NT2/D1 (cell line): ENCODE measurements around the gene RABEP2.
A peak's percentile ranks its signal among the peaks of the same experiment; 100 is the strongest.

Source experiments
- DNase-seq: peaks from one replicate; pipeline ENCODE4 v3.0.0-alpha.2; 2011; ENCODE audit warnings: low read depth, low spot score
- H3K27me3 ChIP-seq: 2 replicates; pipeline ENCODE4 v1.6.0; 2011; ENCODE audit warnings: mild to moderate bottlenecking; ENCODE audit not compliant: insufficient read length, insufficient read depth
- H3K36me3 ChIP-seq: 2 replicates; pipeline ENCODE4 v1.6.1; 2011; ENCODE audit warnings: mild to moderate bottlenecking, low read length, mixed read lengths; ENCODE audit not compliant: insufficient read depth, insufficient read length
- H3K4me1 ChIP-seq: 2 replicates; pipeline ENCODE4 v1.5.1; 2011; ENCODE audit not compliant: insufficient read depth, insufficient read length
- H3K4me3 ChIP-seq: 2 replicates; pipeline ENCODE4 v1.5.1; 2011; ENCODE audit warnings: low read depth; ENCODE audit not compliant: insufficient read length
- H3K9ac ChIP-seq: 2 replicates; pipeline ENCODE4 v1.6.0; 2011; ENCODE audit warnings: low read depth; ENCODE audit not compliant: insufficient read length
- H3K9me3 ChIP-seq: 2 replicates; pipeline ENCODE4 v1.5.1; 2011; ENCODE audit warnings: mild to moderate bottlenecking, low read length; ENCODE audit not compliant: insufficient read depth
- SUZ12 ChIP-seq: IDR thresholded peaks from 2 replicates; pipeline ENCODE4 v1.6.1; 2011; ENCODE audit not compliant: insufficient read length, insufficient read depth; ENCODE audit errors: extremely low read depth
- YY1 ChIP-seq: IDR thresholded peaks from 2 replicates; pipeline ENCODE4 v1.6.1; 2011; ENCODE audit not compliant: insufficient read length, insufficient read depth
- ZNF274 ChIP-seq: IDR thresholded peaks from 2 replicates; pipeline ENCODE4 v1.6.1; 2011; ENCODE audit warnings: mild to moderate bottlenecking, low read depth, low read length

Gene RABEP2

DNA sequence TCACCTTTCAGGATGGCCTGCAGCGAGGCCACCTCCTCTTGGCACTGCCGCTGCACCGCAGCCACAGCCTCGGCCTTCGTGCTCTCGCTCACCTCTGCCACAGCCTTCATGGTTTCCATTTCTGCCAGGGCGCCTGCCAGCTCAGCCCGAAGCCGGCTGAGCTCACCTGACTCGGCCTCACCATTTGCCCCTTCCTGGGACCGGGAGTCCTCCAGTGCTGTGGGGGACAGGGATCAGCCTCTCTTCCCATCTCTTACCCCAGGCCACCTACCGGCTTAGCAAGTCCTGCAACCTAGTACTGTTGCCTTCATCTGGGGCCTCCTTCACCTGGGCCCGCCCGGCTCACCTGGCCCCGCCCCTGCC is 658 bp downstream of the RABEP2 start:
- DNase-seq = no peak
- H3K27me3 ChIP-seq = no peaks in the 10 kb centered on the region
- H3K4me1 ChIP-seq = peaks cover 11% of the 10 kb centered on the region
- no peaks in the 10 kb centered on the region for H3K9me3 ChIP-seq
- peak overlapping the region; percentile 80 for H3K9ac ChIP-seq
- H3K4me3 ChIP-seq = peak overlapping the region; percentile 41
- peaks cover 7% of the 10 kb centered on the region for H3K36me3 ChIP-seq
- TF ChIP-seq YY1 (no peak), ZNF274 (no peak), SUZ12 (no peak)

DNA sequence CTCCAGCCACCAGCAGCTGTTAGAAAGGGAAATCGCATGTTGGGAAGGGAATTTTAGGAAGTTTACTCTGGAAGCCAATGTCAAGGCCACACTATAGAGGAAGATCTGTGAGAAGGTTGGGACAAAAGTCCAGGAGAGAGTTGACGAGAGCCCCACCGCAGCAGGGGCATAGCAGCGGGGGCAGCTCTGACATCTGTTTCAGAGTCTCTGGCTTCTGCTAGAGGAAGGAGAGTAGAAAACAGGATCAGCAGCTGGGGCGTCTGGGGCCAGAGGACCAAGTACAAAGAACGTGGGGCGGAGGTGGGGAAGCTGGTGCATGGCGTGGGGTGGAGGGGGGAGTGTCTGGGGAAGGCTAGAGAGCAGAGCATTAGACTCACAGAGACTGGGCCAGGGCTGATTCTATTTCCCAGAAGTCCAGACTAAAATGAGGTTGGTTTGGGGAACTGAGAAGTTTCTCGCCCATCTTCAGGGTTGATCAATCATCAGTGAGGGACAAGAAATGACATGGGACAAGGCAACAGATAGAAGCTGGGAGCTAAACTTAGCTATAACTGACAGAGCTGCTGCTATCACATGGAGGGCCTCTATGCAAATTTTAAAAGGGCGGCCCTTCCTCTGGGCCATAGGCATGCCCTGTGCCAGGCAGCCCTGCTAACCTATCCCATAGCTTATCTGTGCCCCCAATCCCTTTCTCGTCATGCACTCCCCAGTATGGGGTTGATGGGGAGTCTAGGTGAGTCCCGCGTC is 1.2 kb downstream of the RABEP2 start:
- H3K4me1 ChIP-seq = peaks cover 12% of the 10 kb centered on the region
- peak overlapping the region; percentile 80 for H3K9ac ChIP-seq
- no peaks in the 10 kb centered on the region for H3K27me3 ChIP-seq
- H3K4me3 ChIP-seq = peak overlapping the region; percentile 41
- TF ChIP-seq SUZ12 (no peak), ZNF274 (no peak), YY1 (no peak)
- no peaks in the 10 kb centered on the region for H3K9me3 ChIP-seq
- no peak for DNase-seq
- peaks cover 12% of the 10 kb centered on the region for H3K36me3 ChIP-seq

GRCh38 chr16:28923231-28923587 is 1.8 kb downstream of the RABEP2 start:
- Histone ChIP-seq H3K36me3 (peaks cover 14% of the 10 kb centered on the region), H3K27me3 (no peaks in the 10 kb centered on the region), H3K9me3 (no peaks in the 10 kb centered on the region), H3K9ac (no peak overlapping the region), H3K4me3 (no peak overlapping the region), H3K4me1 (peaks cover 12% of the 10 kb centered on the region)
- DNase-seq = no peak
- TF ChIP-seq YY1 = no peak
- TF ChIP-seq ZNF274 = no peak
- no peak for TF ChIP-seq SUZ12

GRCh38 chr16:28918698-28919097 is 6.3 kb downstream of the RABEP2 start:
- no peak for DNase-seq
- Histone ChIP-seq H3K4me1 (peaks cover 10% of the 10 kb centered on the region), H3K36me3 (peaks cover 38% of the 10 kb centered on the region), H3K4me3 (no peak overlapping the region), H3K9ac (no peak overlapping the region), H3K27me3 (no peaks in the 10 kb centered on the region), H3K9me3 (no peaks in the 10 kb centered on the region)
- no peak for TF ChIP-seq SUZ12
- TF ChIP-seq YY1 = no peak
- TF ChIP-seq ZNF274 = no peak

DNA sequence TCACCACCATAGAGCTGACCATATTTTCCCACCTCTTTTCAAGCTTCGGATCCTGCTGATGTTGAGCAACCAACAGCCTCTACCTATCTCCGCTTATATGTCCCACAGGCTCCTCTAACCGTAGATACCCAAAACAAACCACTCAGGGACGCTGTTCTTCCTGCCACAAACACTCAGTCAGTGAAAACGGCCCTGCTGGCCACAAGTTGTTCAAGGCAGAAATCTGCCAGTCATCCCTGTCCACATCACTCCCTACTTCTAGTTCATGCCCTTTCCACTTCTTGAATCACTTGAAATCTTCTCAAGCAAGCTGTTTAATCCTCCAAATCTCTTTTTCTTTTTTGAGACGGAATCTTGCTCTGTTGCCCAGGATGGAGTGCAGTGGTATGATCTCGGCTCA is 7.9 kb downstream of the RABEP2 start:
- Histone ChIP-seq H3K9me3 (no peaks in the 10 kb centered on the region), H3K4me3 (no peak overlapping the region), H3K36me3 (peaks cover 44% of the 10 kb centered on the region), H3K27me3 (no peaks in the 10 kb centered on the region), H3K4me1 (peaks cover 10% of the 10 kb centered on the region), H3K9ac (no peak overlapping the region)
- no peak for TF ChIP-seq ZNF274
- DNase-seq = no peak

- no peak overlapping the region for H3K9ac ChIP-seq
- no peak overlapping the region for H3K4me3 ChIP-seq
- peaks cover 48% of the 10 kb centered on the region for H3K36me3 ChIP-seq
- DNase-seq = no peak
- H3K9me3 ChIP-seq = no peaks in the 10 kb centered on the region
- peaks cover 13% of the 10 kb centered on the region for H3K4me1 ChIP-seq
- TF ChIP-seq YY1 (no peak), SUZ12 (no peak)
- H3K27me3 ChIP-seq = no peaks in the 10 kb centered on the region
Observed at GRCh38 chr16:28915181-28915580, 9.9 kb downstream of the RABEP2 start.

DNA sequence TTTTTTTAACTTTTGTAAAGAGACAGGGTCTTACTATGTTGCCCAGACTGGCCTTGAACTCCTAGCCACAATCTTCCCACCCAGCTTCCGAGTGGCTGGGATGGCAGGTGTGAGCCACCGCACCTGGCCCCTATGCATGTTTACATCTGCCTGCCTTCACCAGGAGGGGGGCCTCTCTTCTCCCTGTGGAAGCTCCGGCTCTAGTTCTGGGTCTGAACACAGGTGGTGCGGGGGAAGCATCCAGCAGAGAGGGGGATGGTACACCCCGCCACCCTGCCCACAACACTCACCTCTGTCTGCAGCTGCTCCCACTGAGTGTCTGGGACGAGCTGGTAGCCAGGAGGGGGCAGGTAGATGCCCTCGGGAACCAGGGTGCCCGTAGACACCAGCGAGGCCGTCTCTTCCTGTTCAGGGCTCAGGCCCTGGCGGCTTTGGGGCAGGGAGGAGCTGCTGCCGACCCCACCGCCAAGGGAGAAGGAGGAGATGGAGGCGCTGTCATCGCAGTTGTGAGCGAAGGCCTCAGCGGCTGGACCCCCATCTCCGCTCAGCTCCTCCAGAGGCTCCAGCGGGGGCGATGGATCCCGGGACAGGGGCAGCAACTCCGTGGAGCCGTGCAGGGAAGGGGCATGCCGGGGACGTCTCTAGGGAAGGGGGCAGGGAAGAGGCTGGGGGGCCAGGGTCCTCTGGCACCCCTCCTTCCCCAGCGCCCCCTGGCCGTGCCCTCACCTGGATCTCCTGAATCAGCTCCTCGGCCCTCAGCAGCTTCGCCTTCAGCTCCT is 10.9 kb downstream of the RABEP2 start:
- Histone ChIP-seq H3K9ac (peak overlapping the region; percentile 51), H3K27me3 (no peaks in the 10 kb centered on the region), H3K36me3 (peaks cover 43% of the 10 kb centered on the region), H3K4me3 (no peak overlapping the region), H3K9me3 (no peaks in the 10 kb centered on the region), H3K4me1 (peaks cover 10% of the 10 kb centered on the region)
- no peak for DNase-seq
- no peak for TF ChIP-seq YY1
